H1 (cell line): ENCODE measurements around the gene BTBD3. TPM values are rescaled to one million over a fixed set of nuclear protein-coding genes. Genes with fewer than 3 reads are reported as not detected.

ENCODE experiments used
- CTCF ChIA-PET: fragments of 300-600 bp; sonication (Branson Sonifier 250); formaldehyde crosslinking; loops from one replicate; lab custom pipeline; 2021; ENCODE audit not compliant: partially characterized antibody; lab: Charles Lee
- POLR2A ChIA-PET: fragments of 300-600 bp; sonication (Branson Sonifier 250); formaldehyde crosslinking; loops from one replicate; lab custom pipeline; 2021; ENCODE audit warnings: inconsistent platforms; ENCODE audit not compliant: partially characterized antibody; lab: Charles Lee
- DNase-seq, 2 experiments: peaks; one replicate each; pipeline versions ENCODE4 v3.0.0 to v3.0.0-alpha.2; 2010 to 2022; ENCODE audit warnings: low spot score in 2 of 2, low read depth in 1 of 2, mixed read lengths in 1 of 2
- FAIRE-seq: peaks from 2 replicates; lab custom pipeline; 2011; peaks lifted over from hg19 to GRCh38; lab: Jason Lieb, UNC
- H2AFZ ChIP-seq: 2 replicates; pipeline ENCODE4 v1.8.1; 2012; ENCODE audit warnings: low read length, inconsistent platforms
- H2AK5ac ChIP-seq: 2 replicates; pipeline ENCODE4 v1.6.1; 2013; ENCODE audit warnings: low read depth, low read length
- H2BK120ac ChIP-seq: replicated peaks from 2 replicates; pipeline ENCODE3; 2013; ENCODE audit warnings: low read depth, low read length, inconsistent platforms
- H2BK12ac ChIP-seq: 2 replicates; pipeline ENCODE4 v1.6.1; 2013; ENCODE audit warnings: low read depth, low read length
- H2BK15ac ChIP-seq: 2 replicates; pipeline ENCODE4 v1.6.1; 2013; ENCODE audit warnings: low read length
- H2BK20ac ChIP-seq: 2 replicates; pipeline ENCODE4 v1.6.1; 2013; ENCODE audit warnings: low read length
- H2BK5ac ChIP-seq: 2 replicates; pipeline ENCODE4 v1.6.1; 2013; ENCODE audit warnings: low read depth, low read length
- H3K14ac ChIP-seq: 2 replicates; pipeline ENCODE4 v1.6.1; 2013; ENCODE audit warnings: inconsistent platforms; ENCODE audit not compliant: insufficient read length
- H3K18ac ChIP-seq: 2 replicates; pipeline ENCODE4 v1.6.1; 2013; ENCODE audit warnings: low read length; ENCODE audit errors: extremely low read depth
- H3K23ac ChIP-seq: 2 replicates; pipeline ENCODE4 v1.6.1; 2013; ENCODE audit warnings: inconsistent platforms; ENCODE audit not compliant: insufficient read length
- H3K23me2 ChIP-seq: 2 replicates; pipeline ENCODE4 v1.6.1; 2013; ENCODE audit warnings: low read depth, low read length
- H3K27ac ChIP-seq: 2 replicates; pipeline ENCODE4 v1.6.1; 2011; ENCODE audit warnings: low read depth, low read length, inconsistent platforms
- H3K27me3 ChIP-seq, 4 experiments: replicated peaks in 1 of 4; 1 replicate in 1 of 4; 2 replicates in 3 of 4; pipeline versions ENCODE4 v1.6.1 to v1.8.1; 2011 to 2013; ENCODE audit warnings: low read length in 3 of 4, mild to moderate bottlenecking in 3 of 4, inconsistent platforms in 2 of 4, mixed read lengths in 2 of 4, moderate library complexity in 1 of 4; ENCODE audit not compliant: control insufficient read depth in 3 of 4, insufficient read depth in 3 of 4; ENCODE audit errors: extremely low read depth in 1 of 4
- H3K36me3 ChIP-seq, 4 experiments: 2 replicates each; pipeline versions ENCODE4 v1.6.1 to v1.8.1; 2011 to 2013; ENCODE audit warnings: mild to moderate bottlenecking in 4 of 4, low read length in 3 of 4, moderate library complexity in 2 of 4, control low read depth in 1 of 4, inconsistent platforms in 1 of 4; ENCODE audit not compliant: insufficient read depth in 4 of 4, control insufficient read depth in 2 of 4
- H3K4ac ChIP-seq: replicated peaks from 2 replicates; pipeline ENCODE3; 2013; ENCODE audit warnings: low read length, low read depth, mixed read lengths, inconsistent platforms; ENCODE audit not compliant: insufficient read length
- H3K4me1 ChIP-seq, 4 experiments: replicated peaks in 1 of 4; 1 replicate in 1 of 4; 2 replicates in 3 of 4; pipeline versions ENCODE4 v1.6.1 to v1.8.1; 2011 to 2013; ENCODE audit warnings: low read length in 3 of 4, inconsistent platforms in 2 of 4, mixed read lengths in 1 of 4; ENCODE audit not compliant: insufficient read depth in 4 of 4, control insufficient read depth in 3 of 4
- H3K4me2 ChIP-seq, 2 experiments: 2 replicates each; pipeline versions ENCODE4 v1.6.1 to v1.8.1; 2011 to 2013; ENCODE audit warnings: low read depth in 2 of 2, low read length in 2 of 2, control low read depth in 1 of 2, inconsistent platforms in 1 of 2, mild to moderate bottlenecking in 1 of 2; ENCODE audit not compliant: insufficient read depth in 1 of 2
- H3K4me3 ChIP-seq, 4 experiments: fragments of 200-600, 300-600 bp in 1 of 4; sonication (generic), shearing (Covaris generic), sonication (Bioruptor Twin) in 1 of 4; 2 replicates each; pipeline versions ENCODE4 v1.5.1 to v1.8.1; 2011 to 2016; ENCODE audit warnings: low read length in 4 of 4, low read depth in 3 of 4, control low read depth in 2 of 4, inconsistent platforms in 2 of 4, mild to moderate bottlenecking in 2 of 4, mixed read lengths in 1 of 4, moderate library complexity in 1 of 4; ENCODE audit not compliant: insufficient read depth in 2 of 4; ENCODE audit errors: extremely low read depth in 1 of 4
- H3K56ac ChIP-seq: replicated peaks from 2 replicates; pipeline ENCODE3; 2013; ENCODE audit warnings: low read depth, mild to moderate bottlenecking, mixed read lengths, low read length, inconsistent platforms; ENCODE audit not compliant: insufficient read length
- H3K79me1 ChIP-seq: 2 replicates; pipeline ENCODE4 v1.6.1; 2013; ENCODE audit warnings: low read depth, low read length, control low read depth
- H3K79me2 ChIP-seq, 2 experiments: 2 replicates each; pipeline versions ENCODE4 v1.6.1 to v1.8.1; 2012 to 2013; ENCODE audit warnings: low read length in 2 of 2, mild to moderate bottlenecking in 2 of 2, inconsistent platforms in 1 of 2; ENCODE audit not compliant: insufficient read depth in 2 of 2, control insufficient read depth in 1 of 2
- H3K9ac ChIP-seq, 4 experiments: replicated peaks in 1 of 4; 1 replicate in 1 of 4; 2 replicates in 3 of 4; pipeline versions ENCODE4 v1.6.1 to v1.8.1; 2011 to 2013; ENCODE audit warnings: low read depth in 3 of 4, low read length in 3 of 4, control low read depth in 2 of 4, mild to moderate bottlenecking in 2 of 4, moderate library complexity in 2 of 4, inconsistent platforms in 1 of 4; ENCODE audit errors: extremely low read depth in 1 of 4
- H3K9me3 ChIP-seq, 2 experiments: 2 replicates each; pipeline versions ENCODE4 v1.6.1 to v1.8.1; 2012 to 2013; ENCODE audit warnings: mild to moderate bottlenecking in 2 of 2, moderate library complexity in 2 of 2, control low read depth in 1 of 2, inconsistent platforms in 1 of 2, low read depth in 1 of 2, low read length in 1 of 2, mixed read lengths in 1 of 2; ENCODE audit not compliant: insufficient read depth in 2 of 2
- H4K20me1 ChIP-seq, 2 experiments: replicated peaks in 1 of 2; 2 replicates each; pipeline versions ENCODE3 to v1.8.1; 2011 to 2013; ENCODE audit warnings: inconsistent platforms in 2 of 2, low read length in 2 of 2, mild to moderate bottlenecking in 1 of 2; ENCODE audit not compliant: insufficient read depth in 2 of 2, control insufficient read depth in 1 of 2
- H4K5ac ChIP-seq: 2 replicates; pipeline ENCODE4 v1.6.1; 2013; ENCODE audit warnings: low read length, low read depth, mixed read lengths, inconsistent platforms; ENCODE audit not compliant: insufficient read length
- H4K8ac ChIP-seq: 2 replicates; pipeline ENCODE4 v1.8.0; 2013; ENCODE audit warnings: mild to moderate bottlenecking, moderate library complexity, low read length, inconsistent platforms; ENCODE audit not compliant: insufficient read depth; ENCODE audit errors: extremely low read depth
- H4K91ac ChIP-seq: replicated peaks from 2 replicates; pipeline ENCODE3; 2013; ENCODE audit warnings: low read length, mixed read lengths, inconsistent platforms; ENCODE audit not compliant: insufficient read length
- CHD1 ChIP-seq: IDR thresholded peaks from 2 replicates; pipeline ENCODE4 v1.6.1; 2012; ENCODE audit warnings: low read depth, low read length, improper control_type of control experiment
- CHD2 ChIP-seq: IDR thresholded peaks from 2 replicates; pipeline ENCODE4 v1.6.1; 2012; ENCODE audit warnings: low read length, improper control_type of control experiment
- EZH2 ChIP-seq: fragments of 200-600 bp; sonication (generic); IDR thresholded peaks from 2 replicates; pipeline ENCODE4 v1.7.1; 2012; ENCODE audit warnings: low read depth, mild to moderate bottlenecking, moderate library complexity, low read length, inconsistent platforms; ENCODE audit not compliant: severe bottlenecking
- JUN ChIP-seq: IDR thresholded peaks from 2 replicates; pipeline ENCODE4 v1.6.1; 2011; ENCODE audit warnings: low read depth, mild to moderate bottlenecking, improper control_type of control experiment, low read length
- KDM1A ChIP-seq: fragments of 200-600, 300-600 bp; sonication (generic); IDR thresholded peaks from 2 replicates; pipeline ENCODE4 v1.7.1; 2016; ENCODE audit warnings: mild to moderate bottlenecking, low read length, borderline replicate concordance
- KDM5A ChIP-seq: fragments of 200-600 bp; IDR thresholded peaks from 2 replicates; pipeline ENCODE4 v1.7.1; 2012; ENCODE audit warnings: mild to moderate bottlenecking, low read length, inconsistent platforms, mixed read lengths
- SP4 ChIP-seq: IDR thresholded peaks from 2 replicates; pipeline ENCODE4 v1.6.1; 2012; ENCODE audit warnings: low read length, inconsistent platforms
- SRF ChIP-seq: IDR thresholded peaks from 2 replicates; pipeline ENCODE4 v1.6.1; 2011; ENCODE audit warnings: mild to moderate bottlenecking, low read depth, low read length, moderate library complexity
- SUZ12 ChIP-seq: fragments of 200-600 bp; sonication (generic); IDR thresholded peaks from 2 replicates; pipeline ENCODE4 v1.6.1; 2012; ENCODE audit warnings: mild to moderate bottlenecking, inconsistent platforms, low read length, moderate library complexity, mixed read lengths
- WGBS, 2 experiments: shearing (Covaris generic) in 1 of 2; methylation state at CpG; one replicate each; pipeline versions ENCODE4 v1.1.6 to v1.1.7; 2013 to 2015; ENCODE audit warnings: low lambda C conversion rate in 2 of 2, mixed read lengths in 2 of 2, inconsistent platforms in 1 of 2, low coverage in 1 of 2, missing lambda C conversion rate in 1 of 2; ENCODE audit not compliant: insufficient replicate concordance in 2 of 2, insufficient coverage in 1 of 2, insufficient read length in 1 of 2; ENCODE audit errors: extremely low coverage in 1 of 2, missing lambda C conversion rate in 1 of 2; 5-methylcytosine and 5-hydroxymethylcytosine counted together
- polyA plus RNA-seq, 7 experiments: library from polyadenylated mRNA; depleted of rRNA in 3 of 7; stranded (reverse) in 5 of 7; unstranded in 2 of 7; fragments of >200 nt in 5 of 7; fragments of 200-250 nt in 2 of 7; gene quantifications; 1 replicate in 5 of 7; 2 replicates in 1 of 7; 4 replicates in 1 of 7; pipeline versions ENCODE4 v1.2.1 to v1.2.3, GENCODE V29; 2011 to 2013; ENCODE audit warnings: missing spikeins in 2 of 7, mixed read lengths in 2 of 7
- total RNA-seq: library from RNA; stranded (reverse); fragmentation: NEBNext Ultra II Directional; extraction: Animal tissue kit (Norgen Biotek cat#: 25700); gene quantifications from 2 replicates; pipeline ENCODE4 v1.2.1, GENCODE V29; 2021

BTBD3 gene
- total and polyA plus RNA-seq, 2 of the 8 experiments (the other 6 are each of a cell fraction or from before 2014, with no cell fraction given), result 36.7 to 45.5 TPM

- no peak overlapping the region for H2BK120ac ChIP-seq
- peaks cover 2 to 33% (median 12%) of the 10 kb centered on the region in 4 experiments; a peak in 6 of 8 replicates for H3K36me3 ChIP-seq
- peaks cover 0 to 72% of the 10 kb centered on the region in 2 experiments; a peak in 3 of 4 replicates for H3K79me2 ChIP-seq
- peaks cover 2 to 13% of the 10 kb centered on the region in 2 experiments for H4K20me1 ChIP-seq
- FAIRE-seq (no peak), DNase-seq (no peak)
- no peaks in the 10 kb centered on the region for H3K27me3 ChIP-seq
- no peaks in the 10 kb centered on the region; the same call in 1 of the 2 replicates for H3K79me1 ChIP-seq
- no peak overlapping the region for H2BK12ac ChIP-seq
- no peak overlapping the region for H3K27ac ChIP-seq
- ChIA-PET CTCF (interaction anchor here (1.0 kb wide), 1 partner anchor 92 kb away, joined by 4 read pairs; no protein-coding TSS in a partner anchor), POLR2A (no interaction called here)
- peaks cover 0 to 3% (median 1%) of the 10 kb centered on the region in 4 experiments; a peak in 2 of 7 replicates for H3K4me1 ChIP-seq
- H3K56ac ChIP-seq, result no peak overlapping the region
- no peak overlapping the region for H2AFZ ChIP-seq
- H3K18ac ChIP-seq, result no peak overlapping the region
- H3K23me2 ChIP-seq, result no peaks in the 10 kb centered on the region
- no peak overlapping the region for H4K5ac ChIP-seq
- no peaks in the 10 kb centered on the region for H3K9me3 ChIP-seq
- WGBS, 2 experiments, result 80% methylated on average over 1 of the region's 1 CpG; no CpG with 5 or more reads in 1 of the 2 experiments
- no peak overlapping the region for H2BK5ac ChIP-seq
- no peak overlapping the region for H3K4me2 ChIP-seq
- TF ChIP-seq SP4, result no peak
- no peak for TF ChIP-seq JUN
- no peak for TF ChIP-seq CHD1
- TF ChIP-seq CHD2, result no peak
- no peak for TF ChIP-seq KDM1A
- no peak for TF ChIP-seq SRF
- TF ChIP-seq KDM5A, result no peak
- TF ChIP-seq SUZ12, result no peak
- TF ChIP-seq EZH2, result no peak
- TF ChIP-seq, all 59 proteins: peak for 0
- Histone ChIP-seq H4K8ac (no peak overlapping the region), H2BK20ac (no peak overlapping the region), H3K14ac (no peak overlapping the region), H3K23ac (no peak overlapping the region), H2BK15ac (no peak overlapping the region), H2AK5ac (no peak overlapping the region), H3K4ac (no peak overlapping the region), H3K9ac (no peak overlapping the region), H4K91ac (no peak overlapping the region), H3K4me3 (no peak overlapping the region)
These were observed 2.4 kb downstream of the BTBD3 start for GRCh38 chr20:11920083-11920482.
